HG02623 (cell line): ENCODE measurements around the gene MTR.
"Not testable (repeated sequence)": the region's sequence is repeated elsewhere in the genome, so short reads cannot be mapped to it uniquely, and the experiment has no call there.

Source experiments
- ATAC-seq: cut with Tn5 transposase; IDR thresholded peaks from one replicate; pipeline ENCODE4 v1.9.1; 2021; ENCODE audit warnings: moderate library complexity; ENCODE audit not compliant: unreplicated experiment

The MTR gene

DNA sequence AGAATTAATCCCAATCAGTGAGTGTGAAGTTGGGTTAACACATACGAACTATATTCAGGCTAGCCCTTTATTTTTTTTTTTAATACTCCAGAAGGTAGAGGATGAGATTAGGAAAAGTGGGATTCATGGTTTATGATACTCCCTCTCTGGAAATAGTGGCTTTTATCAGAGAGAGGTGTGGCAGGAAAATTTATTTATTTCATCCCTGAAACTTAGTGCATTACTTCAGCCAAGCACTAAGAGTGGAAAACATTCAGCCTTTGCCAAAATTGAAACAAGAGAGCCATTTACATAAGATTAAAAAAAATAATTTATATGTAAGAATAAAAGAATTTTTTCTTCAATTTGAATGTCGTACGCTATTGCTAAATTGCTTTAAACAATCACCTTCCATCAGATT is 35.0 kb downstream of the MTR start:
- no peak for ATAC-seq

DNA sequence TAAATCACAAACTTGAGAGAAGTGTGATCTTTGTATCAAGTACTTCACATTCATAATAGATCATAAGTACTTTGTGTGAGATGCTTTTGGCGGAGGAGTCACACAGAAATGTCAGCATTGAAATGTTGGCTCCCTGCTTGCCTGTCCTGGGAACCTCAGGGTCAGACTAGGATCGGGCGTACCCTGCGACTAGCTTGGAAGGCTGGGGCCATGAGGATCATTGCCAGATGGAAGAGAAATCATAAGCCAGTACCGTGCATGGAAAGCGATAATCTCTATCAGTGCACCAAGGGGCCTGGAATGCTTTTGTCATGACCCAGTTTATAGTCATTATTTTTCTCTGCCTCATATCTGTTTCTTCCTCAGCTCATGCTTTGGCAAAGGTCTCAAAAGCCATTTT is 35.5 kb downstream of the MTR start:
- ATAC-seq = no peak

DNA sequence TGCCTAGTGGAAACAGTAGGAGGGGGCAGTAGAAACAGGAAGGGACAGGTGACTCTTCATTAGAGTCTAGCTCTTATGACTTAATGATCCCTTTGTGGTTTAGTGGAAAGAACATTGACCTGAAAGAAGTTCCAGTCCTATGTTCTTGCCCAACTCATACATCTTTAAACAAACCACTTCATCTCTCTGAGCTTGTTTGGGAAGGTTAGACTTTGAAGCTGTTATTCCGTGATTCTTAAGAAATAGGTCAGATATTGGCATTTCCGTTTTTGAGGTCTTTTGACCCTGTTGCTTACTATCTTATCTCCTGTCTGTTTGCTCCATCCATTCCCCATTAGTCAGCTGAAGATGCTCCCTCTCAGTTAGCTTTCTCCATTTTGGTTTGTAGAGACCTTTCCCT is 38.5 kb downstream of the MTR start:
- ATAC-seq = no peak

DNA sequence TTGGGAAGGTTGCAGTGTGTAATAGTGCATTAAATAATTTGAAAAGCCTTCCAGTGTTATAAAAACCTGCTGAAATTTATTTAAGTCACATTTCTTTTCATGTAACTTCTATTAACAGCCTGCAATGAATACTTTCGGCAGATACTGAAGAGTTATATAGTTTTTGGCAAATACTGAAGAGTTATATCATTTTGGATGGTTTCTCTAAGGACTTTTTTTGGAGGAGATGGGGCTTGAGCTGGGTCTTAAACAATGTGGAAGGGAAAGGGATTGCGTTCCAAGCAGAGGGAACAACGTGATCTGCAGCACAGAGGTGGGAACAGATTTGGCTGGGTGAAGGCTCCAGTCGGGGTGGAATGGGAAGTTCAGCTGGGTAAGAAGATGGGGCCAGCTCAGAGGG is 39.8 kb downstream of the MTR start:
- no peak for ATAC-seq

DNA sequence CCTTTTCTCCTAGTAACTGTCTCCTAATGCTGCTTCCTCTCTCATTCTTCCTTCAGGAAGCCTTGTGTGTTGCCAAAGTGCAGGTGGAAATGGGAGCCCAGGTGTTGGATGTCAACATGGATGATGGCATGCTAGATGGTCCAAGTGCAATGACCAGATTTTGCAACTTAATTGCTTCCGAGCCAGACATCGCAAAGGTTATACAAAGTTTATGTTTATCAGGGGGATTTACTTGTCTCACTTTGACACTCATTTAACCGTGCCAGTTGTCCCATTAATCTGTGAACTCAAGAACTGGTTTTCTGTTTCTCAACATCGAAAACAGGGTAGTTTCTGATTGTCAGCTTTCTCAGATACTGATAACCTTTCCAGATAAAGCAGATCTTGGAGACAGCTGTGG is 40.4 kb downstream of the MTR start:
- no peak for ATAC-seq

DNA sequence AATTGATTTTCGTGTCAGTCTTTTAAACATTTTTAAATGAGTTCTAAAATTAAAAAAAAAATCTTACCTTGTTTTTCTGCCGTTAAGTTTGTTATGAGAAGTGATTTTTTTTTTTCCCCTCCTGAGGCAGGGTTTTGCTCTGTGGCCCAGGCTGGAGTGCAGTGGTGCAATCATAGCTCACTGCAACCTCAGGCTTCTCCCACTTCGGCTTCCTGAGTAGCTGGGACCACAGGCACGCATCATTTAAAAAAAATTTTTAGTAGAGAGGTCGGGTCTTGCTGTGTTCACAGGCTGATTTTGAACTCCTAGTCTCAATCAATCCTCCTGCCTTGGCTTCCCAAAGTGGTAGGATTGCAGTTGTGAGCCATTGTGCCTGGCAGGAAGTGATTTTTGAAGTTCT is 41.1 kb downstream of the MTR start:
- no peak for ATAC-seq

DNA sequence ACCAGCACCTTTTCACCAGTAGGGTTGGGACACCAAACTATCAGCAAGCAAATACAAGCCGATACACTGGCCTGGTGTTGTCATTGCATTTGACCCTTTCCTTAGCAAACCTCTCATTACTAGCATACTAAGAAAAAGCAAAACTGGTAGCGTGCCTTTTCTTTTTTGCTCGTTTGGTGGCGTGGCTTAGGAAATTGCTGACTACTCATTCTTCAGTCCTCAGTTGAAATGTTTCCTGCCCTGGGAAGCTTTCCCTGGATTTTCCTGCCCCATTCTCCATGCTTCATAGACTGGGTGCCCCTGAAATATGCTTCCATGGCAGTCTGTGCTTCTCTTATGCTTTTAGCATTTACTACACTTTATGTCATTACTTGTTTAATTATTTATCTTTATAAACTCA is 42.0 kb downstream of the MTR start:
- ATAC-seq = no peak

DNA sequence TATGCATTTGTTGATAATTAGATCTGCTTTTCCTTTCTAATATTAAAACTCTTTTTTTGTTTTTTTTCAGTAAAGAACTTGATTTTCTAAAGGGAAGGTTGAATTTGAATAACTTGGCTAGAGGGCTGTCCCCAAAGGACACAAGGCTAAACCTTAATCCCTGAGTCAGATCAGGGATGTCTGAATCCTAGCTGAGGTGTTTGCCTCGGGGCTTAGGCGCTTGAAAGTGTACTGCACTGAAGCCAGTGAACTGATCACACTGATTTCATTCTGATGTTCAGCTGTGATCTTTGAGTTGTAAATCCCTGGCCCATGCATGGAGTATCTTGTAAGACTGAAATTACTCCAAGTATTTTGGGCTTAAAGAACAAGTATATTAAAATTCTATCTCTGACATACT is 42.8 kb downstream of the MTR start:
- no peak for ATAC-seq

DNA sequence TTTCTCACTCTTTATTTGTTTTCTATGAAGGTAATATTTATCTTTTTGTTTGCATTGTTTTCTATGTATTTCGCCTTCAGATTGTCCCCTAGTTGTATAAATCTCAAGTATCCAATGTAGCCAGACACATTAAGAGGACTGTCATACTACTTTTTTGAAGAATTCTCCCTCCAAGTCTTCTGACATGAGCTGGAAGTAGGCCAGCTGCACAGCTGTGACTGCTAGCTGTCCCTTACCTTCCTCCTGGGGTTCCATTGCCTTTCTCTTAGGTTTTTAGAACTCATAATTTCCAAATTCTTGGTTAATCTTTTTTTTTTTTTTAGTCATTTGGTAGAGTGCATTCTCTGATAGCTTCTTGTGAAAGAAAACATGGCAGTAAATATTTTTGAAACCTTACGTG is 46.2 kb downstream of the MTR start:
- no peak for ATAC-seq

DNA sequence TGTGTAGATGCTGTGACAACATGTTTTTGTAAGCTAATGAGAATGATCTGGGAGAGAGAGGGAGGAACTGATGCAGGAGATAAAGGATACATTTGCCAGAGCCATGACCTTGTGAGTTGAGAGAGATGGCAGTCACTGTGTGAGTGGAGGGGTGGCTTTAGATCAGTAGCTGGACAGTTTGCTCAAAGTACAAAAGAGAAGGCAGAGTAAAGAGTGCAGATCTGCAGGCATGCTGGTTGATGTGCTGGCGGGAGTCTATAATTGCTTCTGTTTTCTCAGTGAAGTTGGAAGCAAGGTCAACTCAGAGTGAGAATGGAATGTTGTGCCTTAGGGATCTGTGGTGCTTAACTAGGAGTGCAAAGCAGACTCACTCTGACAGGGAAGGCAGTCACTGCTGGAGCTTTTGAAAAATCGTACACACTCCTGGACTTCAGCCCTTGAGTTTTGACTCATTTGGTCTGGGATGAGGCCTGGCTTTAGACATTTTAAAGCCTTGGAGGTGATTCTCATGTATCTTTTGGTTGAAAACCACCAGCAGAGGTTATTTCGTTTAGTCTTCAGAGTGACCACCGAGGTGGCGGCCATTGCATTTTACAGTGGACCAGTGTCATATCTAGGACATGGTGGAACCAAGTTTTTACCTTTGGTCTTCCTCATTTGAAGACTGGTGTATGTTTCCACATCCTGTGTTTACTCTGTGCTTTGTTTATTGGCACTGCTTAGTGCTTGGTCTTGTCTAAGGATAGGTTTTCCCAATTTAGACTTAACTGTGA is 49.6 kb downstream of the MTR start:
- no peak for ATAC-seq

DNA sequence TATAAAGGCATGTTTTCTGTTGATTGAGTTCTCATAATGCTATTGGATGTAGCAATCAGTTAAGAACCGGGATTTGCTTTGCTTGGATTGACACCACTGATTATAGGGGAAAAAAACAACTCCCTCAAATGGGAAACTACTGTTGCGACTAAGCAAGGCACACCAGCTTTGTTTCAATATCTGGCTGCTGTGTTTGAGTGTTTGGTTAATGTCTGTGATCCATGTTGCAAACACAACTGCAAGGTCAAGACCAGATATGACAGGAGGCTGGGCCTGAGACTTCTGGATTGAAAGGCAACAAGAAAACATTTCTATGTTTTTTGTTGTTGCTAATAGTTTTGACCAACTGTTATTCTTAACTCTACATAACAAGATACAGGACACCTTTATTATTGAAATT is 50.7 kb downstream of the MTR start:
- ATAC-seq = no peak

DNA sequence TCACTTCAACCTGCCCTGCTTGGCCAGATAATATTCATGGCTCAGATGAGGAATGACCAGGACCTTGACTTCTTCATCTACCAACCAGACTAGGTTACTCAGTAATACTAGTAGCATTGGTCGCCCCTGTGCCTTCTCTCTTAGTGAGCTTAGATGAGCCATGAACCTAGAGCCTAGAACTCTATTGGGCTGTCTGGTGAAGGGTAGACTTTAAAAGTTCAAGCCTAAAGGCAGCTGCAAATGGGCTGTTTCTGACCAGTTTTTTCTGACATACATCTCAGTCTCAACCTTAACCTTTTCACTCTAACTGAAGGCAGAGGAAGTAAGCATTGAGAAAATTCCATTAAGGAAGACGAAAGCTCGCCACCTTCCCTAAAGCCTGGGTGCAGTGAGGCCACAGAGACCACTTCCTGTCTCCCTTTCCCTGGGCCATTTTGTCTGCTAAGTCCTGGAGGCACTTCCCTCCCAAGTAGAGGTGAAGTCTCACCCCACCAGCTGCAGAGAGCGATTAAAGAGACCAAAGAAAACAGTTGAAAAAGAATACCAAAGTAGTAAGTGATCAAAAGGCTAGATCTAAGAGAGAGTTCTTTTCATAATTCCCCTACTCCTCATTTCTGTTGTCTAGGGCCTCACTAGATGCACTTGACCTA is 53.3 kb downstream of the MTR start:
- no peak for ATAC-seq

DNA sequence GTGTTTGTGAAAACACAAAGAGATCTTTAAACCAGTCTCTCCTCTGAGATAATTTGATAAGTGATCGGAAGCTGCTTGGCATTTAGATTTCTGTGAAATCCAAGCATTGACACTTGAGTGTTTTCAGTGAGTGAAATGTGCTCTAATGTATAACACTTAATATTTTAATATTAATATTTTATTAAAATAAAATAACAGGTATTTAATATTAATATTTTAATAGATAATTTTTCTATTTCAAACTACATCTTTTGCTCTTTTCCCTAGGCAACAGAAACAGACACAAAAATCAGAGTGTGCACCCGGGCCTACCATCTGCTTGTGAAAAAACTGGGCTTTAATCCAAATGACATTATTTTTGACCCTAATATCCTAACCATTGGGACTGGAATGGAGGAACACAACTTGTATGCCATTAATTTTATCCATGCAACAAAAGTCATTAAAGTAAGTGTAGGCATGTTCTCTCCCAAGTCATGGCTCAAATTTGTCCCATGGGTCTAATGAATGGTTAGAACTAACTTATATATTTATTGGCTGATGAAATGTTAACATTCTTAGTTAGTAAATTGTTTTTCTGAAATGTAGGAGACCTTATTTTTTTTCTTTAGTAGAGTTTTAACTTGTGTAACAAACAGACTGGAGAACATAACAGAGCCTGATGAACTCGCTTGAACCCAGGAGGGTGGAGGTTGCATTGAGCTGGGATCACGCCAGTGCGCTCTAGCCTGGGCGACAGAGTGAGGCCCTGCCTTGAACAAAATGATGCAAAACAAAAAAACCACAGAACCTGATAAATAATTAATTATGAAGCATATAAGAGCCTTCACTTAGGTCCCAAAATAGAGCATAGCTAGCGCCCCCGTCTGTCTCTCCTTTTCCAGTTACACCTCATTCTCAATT is 55.2 kb downstream of the MTR start:
- ATAC-seq = no peak

DNA sequence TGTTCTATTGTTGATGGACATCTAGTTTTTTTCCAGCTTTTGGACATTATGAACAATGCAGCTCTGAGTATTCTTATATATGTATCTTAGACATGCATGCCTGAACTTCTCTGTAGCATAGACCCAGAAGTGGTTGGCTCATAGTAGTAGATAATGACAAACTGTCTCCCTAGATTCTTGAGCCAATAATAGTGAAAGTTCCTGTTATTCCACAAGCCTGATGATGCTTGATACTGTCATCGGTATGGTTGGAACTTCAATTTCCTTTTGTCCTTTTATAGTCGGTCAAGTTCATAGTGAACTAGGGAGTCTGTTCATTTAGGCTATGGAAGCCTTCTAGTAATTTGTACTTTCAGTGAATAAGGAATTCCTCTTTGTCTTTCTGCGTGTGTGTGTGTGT is 56.8 kb downstream of the MTR start:
- ATAC-seq = no peak

DNA sequence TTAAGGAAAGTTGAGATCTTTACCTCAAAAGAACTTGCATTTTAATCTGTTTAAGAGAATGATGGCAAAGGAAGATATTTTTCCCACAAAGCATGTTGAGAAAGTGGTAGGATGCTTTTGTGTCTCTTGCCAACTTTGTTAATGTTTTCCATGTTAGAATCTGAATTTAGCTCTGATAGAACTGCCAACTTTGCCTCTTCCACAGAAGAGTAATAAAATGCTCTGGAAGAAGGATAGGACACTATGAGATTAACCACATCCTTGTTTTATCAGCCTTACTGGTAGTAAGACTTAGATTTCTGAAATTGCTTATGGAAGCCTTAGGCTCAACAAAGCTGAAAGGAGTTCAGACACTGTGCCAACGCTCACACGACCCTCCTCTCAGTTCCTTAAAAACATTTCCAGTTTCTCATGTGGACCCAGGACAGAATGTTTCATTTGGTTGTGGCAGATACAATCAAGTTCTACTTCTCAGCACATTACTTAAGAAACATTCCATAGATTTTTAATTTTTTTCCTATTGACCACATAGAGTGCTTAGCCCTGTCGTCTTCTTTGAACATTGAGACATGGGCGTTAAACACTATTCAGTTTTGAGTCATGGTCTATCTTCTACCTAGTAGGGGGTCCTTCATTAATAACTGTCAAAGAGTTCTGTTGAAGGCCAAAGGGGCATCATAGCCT is 59.0 kb downstream of the MTR start:
- ATAC-seq = no peak

DNA sequence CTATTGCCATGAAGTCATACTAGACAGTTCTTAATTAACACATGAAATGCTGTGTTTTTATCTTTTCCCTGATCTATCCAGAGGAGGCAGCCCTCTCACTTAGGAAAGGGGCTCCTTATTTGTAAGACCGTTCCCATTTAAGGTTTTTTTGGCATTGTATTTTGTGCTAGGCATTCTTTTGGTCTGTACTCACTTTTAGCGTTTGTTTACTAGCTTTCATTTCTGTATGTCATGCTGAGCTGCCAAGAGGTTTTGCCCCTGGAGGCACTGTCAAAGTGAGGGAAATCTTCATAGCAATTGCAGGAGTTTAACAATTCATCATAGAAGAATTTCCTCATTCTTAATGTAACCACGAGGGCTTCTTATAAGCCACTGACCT is 59.5 kb downstream of the MTR start:
- ATAC-seq = no peak

DNA sequence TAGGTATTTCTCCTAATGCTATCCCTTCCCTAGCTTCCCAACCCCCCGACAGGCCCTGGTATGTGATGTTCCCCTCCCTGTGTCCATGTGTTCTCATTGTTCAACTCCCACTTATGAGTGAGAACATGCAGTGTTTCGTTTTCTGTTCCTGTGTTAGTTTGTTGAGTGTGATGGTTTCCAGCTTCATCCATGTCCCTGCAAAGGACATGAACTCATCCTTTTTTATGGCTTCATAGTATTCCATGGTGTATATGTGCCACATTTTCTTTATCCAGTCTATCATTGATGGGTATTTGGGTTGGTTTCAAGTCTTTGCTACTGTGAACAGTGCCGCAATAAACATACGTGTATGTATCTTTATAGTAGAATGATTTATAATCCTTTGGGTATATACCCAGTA is 61.6 kb downstream of the MTR start:
- not testable (repeated sequence) for ATAC-seq

DNA sequence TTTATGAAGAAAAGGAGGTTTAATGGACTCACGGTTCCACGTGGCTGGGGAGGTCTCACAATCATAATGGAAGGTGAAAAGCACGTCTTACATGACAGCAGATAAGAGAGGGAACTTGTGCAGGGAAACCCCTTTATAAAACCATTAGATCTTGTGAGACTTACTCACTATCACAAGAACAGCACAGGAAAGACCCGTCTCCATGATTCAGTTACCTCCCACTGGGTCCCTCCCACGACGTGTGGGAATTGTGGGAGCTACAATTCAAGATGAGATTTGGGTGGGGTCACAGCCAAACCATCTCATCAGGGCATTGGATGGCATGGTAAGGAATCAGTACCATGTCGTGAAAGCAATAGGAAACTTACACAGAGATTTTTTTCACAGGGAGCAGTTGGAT is 63.1 kb downstream of the MTR start:
- no peak for ATAC-seq

DNA sequence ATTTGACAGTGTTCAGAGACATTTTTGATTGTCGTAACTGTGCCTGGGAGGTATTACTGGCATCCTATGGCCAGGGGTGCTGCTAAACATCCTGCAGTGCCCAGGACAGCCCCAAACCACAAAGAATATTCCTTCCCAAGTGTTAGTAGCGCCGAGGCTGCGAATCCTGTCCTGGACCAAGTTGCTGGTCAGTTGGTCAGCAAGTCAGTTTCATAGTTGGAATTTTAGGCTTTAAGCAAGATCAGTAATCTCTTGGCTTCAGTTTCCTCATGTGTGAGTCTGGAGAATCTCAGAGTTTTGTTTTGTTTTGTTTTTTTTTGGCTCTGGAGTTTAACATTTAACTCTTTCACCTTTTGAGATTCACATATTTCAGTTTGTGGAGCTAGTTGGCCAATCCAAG is 65.0 kb downstream of the MTR start:
- ATAC-seq = no peak

DNA sequence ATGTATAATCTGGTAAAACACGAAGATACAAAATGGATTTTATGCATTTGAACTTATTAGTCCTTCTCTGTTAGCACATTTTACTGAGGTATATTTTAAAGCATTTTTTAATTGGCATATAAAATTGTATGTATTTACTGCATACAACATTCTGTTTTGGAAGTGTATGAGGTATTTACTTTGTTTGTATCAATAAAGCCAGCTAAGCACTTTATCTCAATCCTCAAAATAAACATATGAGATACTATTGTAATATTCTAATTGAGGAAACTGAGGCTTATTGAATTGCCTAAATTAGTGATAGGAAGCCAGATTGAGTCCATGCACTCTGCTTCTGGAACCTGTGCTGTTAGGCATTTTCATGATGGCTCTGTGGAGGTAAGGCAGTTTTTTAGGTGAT is 65.6 kb downstream of the MTR start:
- ATAC-seq = no peak

DNA sequence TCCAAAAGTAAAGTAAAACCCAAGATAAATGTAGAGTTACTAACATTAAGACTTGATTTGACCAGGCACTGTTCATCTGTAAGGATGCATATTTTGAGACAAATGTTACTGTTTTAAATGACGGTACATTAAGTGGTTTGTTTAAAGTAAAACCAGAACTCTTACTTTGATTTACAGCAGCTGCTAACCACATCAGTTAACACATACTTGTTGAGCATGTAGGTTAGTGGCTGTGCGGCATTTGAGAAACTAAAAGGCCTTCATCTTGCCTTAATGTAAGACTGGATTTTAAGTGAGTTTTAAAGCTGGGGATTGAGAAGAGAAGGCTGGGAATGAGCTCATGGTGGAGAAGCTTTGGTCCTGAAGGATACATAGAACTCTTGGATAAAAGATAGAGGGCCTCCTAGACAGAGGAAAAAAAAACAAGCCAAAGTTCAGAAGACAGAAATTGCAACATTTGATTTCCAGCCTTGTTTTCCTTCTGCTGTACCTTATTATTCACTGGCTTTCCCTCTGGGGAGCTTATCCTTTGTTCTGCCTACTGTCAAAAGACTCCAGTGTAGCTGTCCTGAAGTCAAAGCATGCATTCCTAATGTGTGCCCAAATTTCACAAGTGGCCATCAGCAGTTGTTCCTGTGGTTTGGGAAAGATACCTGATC is 66.6 kb downstream of the MTR start:
- no peak for ATAC-seq
